ENCODE data around the gene RPTOR.
A peak's percentile ranks its signal among the peaks of the same experiment; 100 is the strongest.
"Not testable (repeated sequence)": the region's sequence is repeated elsewhere in the genome, so short reads cannot be mapped to it uniquely, and the experiment has no call there.

RPTOR gene

DNA sequence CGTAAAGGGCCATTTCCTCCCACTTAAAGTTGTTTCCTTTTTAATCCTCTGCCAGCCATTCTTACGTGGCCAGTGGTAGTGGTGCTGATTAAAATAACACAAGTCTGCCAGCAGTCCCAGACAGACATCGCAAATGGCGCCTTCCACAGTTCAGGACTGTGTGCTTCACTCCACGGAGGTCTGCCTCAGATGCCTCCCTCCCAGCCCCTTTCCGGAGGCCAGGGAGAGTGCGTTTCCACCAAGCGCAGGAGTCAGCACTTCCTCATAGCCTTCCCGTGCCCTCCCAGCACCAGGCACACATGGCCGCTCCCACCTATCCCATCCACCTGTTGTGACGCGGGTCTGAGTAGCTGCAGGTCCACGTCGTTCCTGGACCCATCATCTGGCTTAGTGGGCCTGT lies 205.6 kb downstream of the RPTOR start:
- no peak for DNase-seq

DNA sequence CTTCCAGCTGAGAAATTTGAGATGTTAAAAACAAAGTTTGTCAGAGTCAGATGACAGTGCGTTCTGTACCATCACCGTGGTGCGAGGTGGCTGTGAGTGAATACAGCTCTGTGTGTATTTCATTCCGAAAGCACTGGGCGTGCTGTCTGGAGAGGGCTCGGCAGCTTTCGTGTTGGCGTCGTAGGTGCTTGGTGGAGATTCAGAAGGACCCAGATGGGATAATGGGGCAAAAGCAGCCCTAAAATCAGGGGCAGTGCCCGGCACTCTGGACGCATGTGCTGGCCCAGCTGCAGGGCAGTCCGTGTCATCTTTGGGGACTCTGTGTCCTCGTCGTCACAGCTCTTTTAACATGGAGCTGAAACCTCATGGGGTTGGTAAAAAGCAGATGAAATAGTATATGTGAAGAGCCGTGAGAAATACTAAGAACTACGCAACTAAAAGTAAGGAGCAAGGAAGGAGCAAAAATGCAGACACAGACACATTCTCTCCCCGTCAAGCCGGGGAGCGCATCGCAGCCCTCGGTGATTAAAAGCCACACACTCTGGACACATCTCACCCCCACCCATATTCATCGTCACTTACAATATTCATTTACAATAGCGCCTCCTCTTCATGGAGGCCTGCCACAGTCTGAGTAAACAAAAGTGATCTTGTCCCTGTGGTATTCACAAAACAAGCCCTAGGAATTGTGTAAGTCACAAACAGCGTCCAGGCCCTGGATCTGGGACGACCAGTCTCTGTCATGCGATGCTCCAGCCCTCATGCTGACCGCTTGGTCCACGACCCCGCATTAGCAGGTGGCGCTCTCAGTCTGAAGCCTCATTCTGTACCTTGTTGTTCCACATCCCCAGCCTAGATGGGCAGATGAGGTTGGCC lies 206.7 kb downstream of the RPTOR start:
- DNase-seq = no peak

DNA sequence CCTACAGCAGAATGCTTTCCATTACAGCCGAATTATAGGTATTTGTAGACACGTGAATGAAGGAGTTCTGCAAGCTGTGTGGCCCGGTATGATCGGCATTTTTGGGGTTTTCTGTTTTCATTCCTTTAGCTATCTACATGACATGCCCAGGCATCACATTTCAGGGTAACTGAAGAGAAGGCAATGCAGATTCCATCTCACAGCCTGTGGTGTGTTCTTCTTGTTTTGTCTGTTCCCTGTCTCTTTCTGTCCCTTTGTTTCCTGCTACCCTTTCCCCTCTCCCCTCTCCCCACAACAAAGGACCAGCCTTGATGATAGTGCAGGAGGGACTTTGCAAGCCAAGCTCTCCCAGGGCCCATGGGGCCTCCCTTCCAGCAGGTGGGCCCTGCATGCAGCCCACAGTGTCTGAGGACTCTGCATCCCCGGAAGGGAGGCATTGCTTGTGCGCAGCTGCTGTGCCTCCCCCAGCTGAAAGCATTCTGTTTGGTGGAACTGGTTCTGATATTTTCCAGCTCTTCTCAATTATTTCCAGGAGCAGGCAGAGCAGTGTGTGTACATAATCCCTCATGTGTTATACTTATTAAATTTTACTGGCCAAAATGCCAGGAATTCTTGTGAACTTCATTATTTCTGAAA lies 207.4 kb downstream of the RPTOR start:
- DNase-seq = no peak

DNA sequence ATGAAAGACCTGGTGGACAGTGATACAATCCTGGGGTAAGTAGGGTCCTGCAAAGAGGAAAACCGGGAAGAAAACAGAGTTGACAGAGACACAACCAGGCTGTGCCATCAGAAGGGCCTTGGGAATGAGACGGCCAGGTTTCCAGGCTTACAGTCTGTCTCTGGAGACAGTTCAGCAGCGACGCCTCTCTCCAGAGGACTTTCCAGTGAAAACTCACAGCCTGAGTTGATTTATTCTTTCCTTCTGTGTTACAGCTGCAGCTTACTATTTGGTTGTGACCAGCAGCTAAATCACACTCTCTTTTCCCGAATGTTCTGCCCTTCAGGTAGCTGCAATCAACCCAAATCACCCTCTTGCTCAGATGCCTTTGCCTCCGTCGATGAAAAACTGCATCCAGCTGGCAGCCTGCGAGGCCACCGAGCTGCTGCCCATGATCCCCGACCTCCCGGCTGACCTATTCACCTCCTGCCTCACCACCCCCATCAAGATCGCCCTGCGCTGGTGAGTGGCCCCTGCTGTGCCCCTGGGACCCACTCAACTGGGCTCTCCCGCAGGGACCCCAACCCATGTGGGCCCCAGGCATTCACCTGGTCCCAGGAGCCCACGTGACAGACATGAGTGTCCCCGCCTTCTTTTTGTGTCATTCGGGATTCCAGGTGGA lies 209.2 kb downstream of the RPTOR start:
- DNase-seq = no peak

DNA sequence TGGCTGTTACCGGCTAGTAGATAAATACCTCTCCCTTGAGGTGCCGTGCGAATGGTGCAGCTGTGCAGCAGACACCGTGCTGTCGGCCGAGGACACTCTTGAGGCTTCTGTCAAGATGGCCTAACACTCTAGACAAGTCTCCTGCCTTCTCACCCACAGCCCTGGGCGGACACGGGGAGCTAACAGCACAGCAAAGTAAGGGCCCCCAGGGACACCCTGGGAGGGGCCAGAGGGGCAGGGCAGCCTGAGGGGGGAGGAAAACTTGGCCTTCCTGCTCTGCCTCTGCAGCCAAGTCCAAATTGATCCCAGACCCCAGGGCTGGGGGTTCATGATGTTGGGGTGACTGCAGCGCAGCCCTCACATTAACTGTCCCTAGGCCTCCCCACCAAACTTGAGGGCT lies 210.2 kb downstream of the RPTOR start:
- DNase-seq = no peak

DNA sequence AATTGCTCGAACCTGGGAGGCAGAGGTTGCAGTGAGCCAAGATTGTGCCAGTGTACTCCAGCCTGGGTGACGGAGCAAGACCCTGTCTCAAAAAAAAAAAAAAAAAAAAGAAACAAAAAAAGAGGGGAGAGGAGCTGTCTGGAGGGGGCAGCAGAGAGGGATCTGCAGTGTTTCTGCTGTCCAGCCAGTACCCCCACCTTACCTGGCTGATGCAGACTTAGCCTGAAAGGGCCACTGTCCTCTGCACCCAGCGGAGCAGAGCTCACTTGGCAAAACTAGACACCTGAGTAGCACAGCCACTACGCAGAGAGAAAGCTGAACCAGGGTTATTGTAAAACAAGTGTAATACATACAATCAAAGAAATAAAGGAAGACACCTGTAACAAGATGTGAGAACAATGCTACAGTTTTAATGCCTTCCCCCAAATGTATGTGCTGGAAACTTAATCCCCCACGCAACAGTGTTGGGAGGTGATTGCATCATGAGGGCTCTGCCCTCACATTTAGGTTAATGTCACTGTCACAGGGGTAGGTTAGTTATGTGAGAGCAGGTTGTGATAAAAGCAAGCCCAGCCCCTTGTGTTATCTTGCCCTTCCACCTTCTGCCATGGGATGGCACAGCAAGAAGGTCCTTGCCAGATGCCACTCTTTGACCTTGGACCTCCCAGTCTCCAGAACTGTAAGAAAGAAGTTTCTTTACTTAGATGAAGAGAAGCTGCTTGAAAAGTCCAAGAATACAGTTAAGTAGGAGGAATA lies 211.2 kb downstream of the RPTOR start:
- no peak for DNase-seq

DNA sequence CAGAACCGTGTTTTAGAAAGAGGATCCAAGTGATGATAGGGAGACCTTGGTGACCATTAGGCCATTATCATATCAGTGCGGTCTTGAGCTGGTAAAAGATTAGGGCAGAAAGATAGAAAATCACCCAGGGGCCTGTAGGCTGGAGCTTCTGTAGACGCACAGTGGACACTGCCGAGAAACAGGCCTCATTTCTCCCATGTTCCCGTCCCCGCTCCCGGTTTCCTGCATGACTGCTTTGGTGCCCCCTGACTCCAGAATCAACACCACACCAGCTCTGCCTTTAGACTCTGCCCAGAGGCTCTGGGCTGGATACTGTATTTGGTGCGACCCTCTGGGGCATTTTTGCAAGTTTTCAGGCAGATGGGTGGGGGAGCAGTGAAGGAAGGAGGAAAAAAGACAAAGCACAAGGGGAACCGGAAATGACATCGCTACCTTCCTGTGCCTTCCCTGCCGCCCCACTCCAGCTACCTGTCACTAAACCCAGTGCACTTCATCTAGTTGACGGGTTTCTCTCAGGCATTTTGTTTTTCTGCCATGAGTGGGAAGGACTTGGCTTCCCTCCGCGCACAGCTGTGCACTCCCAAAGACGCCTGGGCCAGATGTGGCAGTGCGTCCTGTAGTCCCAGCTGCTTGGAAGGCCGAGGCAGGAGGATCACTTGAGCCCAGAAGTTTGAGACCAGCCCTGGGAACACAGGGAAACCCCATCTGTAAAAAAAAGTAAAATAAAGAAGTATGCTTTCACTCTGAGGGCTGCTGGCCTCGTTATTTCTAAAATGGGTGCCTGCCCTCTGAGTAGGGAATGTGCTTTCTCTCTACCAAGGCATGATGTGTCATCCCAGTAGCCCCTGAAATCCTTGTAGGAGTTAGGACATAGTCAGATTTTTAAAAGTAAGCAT lies 214.1 kb downstream of the RPTOR start:
- DNase-seq = no peak

DNA sequence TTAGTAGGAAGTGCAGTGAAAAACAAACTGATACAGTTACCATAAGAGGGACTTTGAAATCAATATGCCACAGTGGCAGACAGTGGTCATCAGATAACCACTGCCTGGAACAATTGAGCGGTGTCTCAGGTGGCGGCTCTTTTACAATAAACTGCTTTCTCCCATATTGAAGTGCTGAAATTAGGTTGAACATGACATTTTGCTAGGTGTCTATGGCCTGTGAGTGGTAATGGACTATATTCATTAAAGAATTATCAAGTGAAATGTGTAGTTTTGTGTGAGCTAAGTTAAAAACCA lies 214.7 kb downstream of the RPTOR start:
- no peak for DNase-seq

DNA sequence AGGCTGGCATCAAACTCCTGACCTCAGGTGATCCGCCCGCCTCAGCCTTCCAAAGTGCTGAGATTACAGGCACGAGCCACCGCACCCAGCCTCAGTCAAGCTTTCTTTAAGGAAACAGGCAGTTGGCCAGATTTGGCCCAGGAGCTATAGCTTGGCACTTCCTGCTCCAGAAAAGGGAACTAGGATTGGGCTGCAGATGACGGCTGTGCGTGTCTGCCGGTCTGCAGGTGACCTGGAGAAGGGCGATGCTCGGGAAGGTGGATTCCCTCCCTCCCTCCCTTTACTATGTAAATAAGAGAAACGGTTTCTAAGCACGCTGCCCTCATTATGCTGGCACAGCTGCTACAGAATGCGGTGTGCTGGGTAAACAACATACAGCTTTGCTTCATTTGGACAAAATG lies 215.9 kb downstream of the RPTOR start:
- no peak for DNase-seq

DNA sequence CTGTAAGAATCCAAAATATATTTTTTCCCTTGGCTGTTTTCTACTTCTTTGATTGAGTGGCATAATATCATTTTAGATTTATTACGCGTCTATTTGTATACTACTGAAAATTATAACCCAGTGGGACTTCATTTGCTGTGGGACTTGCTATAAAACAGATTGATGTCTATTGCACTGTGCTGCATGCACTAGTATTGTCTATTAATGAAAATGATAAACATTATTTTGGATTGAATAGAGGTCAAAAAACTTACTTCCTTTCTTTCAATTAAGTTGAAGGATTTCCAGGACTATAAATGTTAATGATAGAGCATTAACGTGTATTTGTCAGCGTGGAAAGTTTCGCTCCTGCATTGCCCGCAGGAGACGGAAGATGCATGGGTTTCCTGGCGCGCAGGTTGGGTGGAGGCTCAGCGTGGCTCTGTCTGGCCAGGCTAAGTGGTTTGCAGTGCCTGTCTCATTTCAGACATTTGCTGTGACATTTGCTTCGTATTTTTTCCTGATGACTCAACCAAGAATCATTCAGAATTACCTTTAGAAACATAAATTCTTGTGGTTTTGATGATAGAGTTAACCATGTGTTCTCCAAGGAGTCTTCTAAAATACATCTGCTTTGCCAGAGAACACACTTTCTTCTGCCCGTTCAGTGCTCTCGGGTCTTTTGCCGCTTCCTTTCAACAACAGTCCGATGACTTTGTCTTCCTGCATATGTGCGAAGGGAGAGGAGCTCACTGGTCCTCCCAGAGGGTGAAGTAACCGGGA lies 216.7 kb downstream of the RPTOR start:
- DNase-seq = peak in 2 of 4 experiments; percentile 23 to 29

DNA sequence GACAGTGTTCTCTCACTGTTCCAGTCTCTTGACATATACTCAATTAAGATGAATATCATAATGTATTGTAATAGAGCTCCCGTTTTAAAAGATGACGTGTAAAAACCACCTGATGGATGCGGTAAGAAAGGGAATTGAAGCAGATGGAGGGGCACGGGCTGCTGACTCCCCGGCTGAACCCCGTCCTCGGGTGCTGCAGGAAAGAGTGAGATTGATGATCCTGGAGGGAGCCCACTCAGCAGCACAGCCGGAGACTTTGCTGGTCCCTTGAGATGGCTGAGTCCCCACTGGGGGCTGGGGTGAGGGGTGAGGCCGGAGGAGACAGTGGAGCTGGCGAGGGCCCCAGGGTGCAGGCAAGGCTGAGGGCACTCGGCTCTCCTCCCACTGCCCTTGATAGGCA lies 217.4 kb downstream of the RPTOR start:
- no peak for DNase-seq

DNA sequence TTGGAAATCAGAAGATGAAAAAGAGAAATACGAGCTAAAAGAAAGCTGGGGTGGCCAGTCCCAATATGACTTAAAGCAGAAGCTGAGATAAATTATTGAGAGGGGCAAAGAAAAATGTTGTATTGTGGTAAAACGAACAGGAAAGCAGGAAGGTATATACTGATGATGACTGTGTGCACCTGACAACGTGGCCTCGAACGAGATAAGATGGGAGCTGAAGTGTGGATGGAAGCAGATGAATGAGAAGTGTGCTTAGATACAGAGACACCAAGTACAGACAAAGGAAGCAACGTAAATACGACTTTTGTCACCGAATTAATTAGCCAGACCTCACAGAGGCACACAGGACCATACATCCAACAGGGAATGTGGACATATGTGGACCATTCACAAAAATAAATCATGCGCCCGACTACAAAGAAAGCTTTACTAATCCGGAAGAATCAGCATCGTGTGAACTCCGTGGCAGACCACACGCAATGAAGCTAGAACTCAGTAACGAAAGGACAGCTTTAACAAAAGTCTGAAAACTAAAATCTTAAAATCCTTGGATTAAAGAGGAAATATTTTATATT lies 218.7 kb downstream of the RPTOR start:
- no peak for DNase-seq

DNA sequence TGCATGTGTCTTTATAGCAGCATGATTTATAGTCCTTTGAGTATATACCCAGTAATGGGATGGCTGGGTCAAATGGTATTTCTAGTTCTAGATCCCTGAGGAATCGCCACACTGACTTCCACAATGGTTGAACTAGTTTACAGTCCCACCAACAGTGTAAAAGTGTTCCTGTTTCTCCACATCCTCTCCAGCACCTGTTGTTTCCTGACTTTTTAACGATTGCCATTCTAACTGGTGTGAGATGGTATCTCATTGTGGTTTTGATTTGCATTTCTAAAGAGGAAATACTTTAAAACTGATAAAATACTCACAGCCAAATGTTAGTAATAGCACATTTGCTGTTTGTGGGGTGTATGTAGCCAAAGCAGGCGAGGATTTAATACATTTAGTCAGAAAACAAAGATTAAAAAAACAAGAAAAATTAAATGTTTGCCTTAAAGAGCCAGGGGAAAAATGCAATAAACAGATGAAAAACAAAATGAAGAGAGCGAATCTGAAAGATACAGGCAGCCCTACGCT lies 220.0 kb downstream of the RPTOR start:
- DNase-seq = not testable (repeated sequence)

DNA sequence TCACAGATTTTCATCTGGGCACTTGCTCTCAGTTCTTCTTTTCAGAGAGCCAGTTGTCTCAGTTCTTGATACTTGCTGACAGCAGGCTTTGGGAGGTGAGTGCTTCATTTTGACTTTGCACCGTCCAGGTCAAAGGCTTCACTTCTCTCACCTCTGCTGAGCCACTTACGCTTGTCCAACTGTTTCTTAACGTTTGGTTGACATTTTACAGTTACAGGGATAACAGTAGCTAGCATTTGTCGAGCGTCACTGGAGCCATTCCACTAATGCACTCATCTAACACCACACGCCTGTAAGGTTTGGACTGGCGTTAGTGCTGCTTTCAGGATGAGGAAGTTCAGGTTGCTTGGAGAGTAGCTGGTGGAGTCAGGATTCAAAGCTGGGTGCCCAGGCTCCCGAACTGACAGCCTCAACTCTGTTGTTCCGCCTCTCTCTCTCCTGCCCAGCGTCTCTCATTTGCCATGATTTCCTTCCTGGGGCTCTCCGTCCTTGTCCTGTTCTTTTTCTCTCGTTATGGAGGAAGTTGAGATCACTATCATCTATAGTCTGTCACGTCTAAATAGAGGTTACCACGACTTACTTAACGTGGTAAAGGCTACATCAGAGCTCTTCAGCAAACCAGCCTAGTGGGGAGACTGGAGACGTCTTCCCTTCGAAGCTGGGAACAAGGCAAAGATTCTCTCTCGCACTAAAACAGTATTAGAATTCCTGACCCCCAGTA lies 220.8 kb downstream of the RPTOR start:
- no peak for DNase-seq

DNA sequence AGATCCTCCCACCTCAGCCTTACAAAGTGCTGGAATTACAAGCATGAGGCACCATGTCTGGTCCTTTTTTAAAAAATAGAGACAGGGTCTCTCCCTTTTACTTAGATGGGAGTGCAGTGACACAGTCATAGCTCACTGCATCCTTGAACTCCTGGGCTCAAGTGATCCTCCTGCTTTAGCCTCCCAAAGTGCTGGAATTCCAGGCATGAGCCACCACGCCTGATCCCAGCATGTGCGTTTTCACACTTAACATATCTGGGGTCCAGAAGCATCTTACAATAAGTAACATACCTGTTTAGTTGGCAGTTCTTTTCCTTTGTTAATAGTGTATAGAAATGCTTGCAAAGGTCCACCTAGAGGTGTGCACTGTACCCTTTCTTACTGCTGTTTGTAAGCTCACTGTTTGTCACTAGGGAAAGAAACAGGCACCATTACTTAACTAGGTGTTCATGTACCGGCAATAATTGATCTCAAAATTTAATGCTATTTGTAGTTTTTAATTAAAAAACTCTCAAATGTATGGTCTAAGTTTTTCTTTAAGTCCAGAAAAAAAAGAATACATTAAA lies 221.7 kb downstream of the RPTOR start:
- DNase-seq = no peak

DNA sequence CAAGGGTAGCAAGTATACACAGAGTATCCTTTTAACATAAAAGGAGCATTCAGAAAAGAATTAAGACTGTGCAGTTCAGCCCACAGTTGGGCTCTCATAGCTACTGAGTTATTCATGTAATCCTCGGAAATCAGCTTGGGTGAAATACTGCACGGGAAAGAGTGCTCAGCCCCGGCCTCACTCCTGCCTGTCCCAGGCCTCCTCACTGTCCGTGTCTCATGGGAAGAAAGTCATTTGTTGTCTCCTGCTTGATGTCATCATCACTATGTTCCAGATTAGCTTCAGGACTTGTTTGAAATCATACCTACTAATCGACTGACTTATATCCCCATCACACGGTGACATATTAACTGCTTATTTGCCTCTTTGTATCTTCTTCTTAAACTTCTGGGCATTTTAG lies 223.8 kb downstream of the RPTOR start:
- DNase-seq = no peak

DNA sequence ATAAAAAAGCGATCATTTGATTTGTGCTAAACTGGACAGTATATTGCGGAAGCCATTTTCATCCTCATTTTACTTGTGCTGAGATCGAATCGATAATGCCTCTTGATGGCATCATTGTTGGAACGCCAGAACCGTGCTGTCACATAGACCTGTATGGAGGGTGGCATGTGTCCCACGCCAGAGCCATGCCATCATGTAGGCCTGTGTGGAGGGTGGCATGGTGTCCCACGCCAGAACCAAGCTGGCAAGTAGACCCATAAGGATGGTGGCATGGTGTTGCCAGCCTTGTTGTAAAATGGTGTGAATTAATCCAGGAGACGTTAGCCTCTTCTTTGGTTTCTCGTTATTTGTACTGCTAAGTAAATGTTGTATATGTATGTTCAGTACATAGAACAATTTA lies 224.3 kb downstream of the RPTOR start:
- no peak for DNase-seq

DNA sequence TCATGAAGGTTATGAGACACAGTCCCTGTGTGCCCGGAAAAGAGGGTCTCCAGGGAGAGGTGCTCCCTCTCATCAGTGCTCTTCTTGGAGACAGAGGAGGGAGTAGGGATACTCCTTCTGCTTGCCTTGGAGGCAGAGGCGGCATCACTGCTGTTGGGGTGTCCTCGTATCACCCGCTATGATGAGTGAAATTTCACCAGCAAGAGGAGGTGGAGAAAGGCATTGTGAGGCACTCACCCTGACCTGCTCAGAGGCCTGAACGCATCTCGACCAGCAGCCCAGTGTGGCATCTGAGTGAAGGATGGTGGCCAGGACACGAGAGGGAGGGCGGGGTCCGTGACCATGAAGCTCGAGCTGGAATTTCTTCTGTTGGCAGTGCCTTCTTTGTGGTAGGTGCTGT lies 224.9 kb downstream of the RPTOR start:
- no peak for DNase-seq

DNA sequence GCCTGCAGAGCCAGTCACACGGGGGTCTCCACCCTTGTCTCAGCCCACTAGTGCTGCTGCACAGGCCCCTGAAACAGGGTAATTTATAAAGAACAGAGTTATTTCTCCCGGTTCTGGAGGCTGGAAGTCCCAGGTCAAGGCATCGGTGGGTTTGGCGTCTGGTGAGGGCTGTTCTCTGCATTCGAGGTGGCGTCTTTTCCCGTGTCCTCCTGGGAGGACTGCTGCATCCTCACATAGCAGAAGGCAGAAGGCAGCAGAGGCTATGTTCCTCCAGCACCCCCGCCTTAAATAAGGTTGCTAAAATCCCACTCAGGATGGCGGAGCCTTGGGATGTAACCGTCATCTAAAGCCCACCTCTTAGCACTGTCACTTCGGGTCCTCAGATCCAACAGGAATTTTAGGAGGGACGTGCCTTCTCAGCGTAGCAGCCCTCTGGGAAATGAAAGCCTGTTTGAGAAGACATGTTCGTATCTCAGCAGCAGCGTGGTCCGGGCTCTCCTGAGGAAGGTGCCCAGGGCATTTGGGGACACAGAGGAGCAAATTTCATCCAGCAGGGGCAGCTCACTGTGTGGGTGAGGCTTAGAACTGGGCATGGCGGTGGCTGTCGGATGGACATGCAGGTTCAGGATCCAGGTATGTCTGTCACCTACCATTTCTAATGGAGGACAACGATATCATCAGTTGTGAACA lies 225.4 kb downstream of the RPTOR start:
- DNase-seq = no peak
